A673 (cell line): ENCODE data around the gene HPN. TPM values are rescaled to one million over a fixed set of nuclear protein-coding genes. Genes with fewer than 3 reads are reported as not detected.

Experiments used
- BruUV-seq: library from RNA; stranded (reverse); fragments of 400-500 nt; replicated peaks from 2 replicates; lab custom pipeline; 2021; lab: Mats Ljungman, UMichigan
- CTCF ChIA-PET: fragments of 300-600 bp; sonication (Branson Sonifier 250); formaldehyde crosslinking; loops from one replicate; lab custom pipeline; 2022; ENCODE audit warnings: antibody characterized with exemption; lab: Charles Lee
- POLR2A ChIA-PET: fragments of 300-600 bp; sonication (Branson Sonifier 250); formaldehyde crosslinking; loops from one replicate; lab custom pipeline; 2022; ENCODE audit warnings: antibody characterized with exemption; ENCODE audit not compliant: low non-redundant PET; lab: Charles Lee
- DNase-seq: peaks from one replicate; pipeline ENCODE4 v3.0.0-alpha.2; 2015; ENCODE audit warnings: low spot score
- H3K27ac ChIP-seq: fragments of 200-600 bp; sonication (generic); 2 replicates; pipeline ENCODE4 v1.5.1; 2016; ENCODE audit warnings: mixed run types, low read depth, mild to moderate bottlenecking, mixed read lengths, antibody characterized with exemption, low read length; ENCODE audit not compliant: poor library complexity, severe bottlenecking
- H3K27me3 ChIP-seq: fragments of 200-600 bp; sonication (generic); replicated peaks from 2 replicates; pipeline ENCODE4 v1.6.1; 2017; ENCODE audit warnings: mixed run types, low read depth, mild to moderate bottlenecking, mixed read lengths, antibody characterized with exemption, low read length; ENCODE audit not compliant: insufficient read depth, poor library complexity
- H3K36me3 ChIP-seq: fragments of 200-600 bp; sonication (generic); 2 replicates; pipeline ENCODE4 v1.6.1; 2016; ENCODE audit warnings: mixed run types, mild to moderate bottlenecking, mixed read lengths, antibody characterized with exemption, low read length; ENCODE audit not compliant: insufficient read depth, poor library complexity, severe bottlenecking
- H3K4me1 ChIP-seq: fragments of 200-600 bp; sonication (generic); 2 replicates; pipeline ENCODE4 v1.6.1; 2017; ENCODE audit warnings: mixed run types, mild to moderate bottlenecking, mixed read lengths, antibody characterized with exemption, low read length; ENCODE audit not compliant: insufficient read depth, poor library complexity, severe bottlenecking
- H3K4me3 ChIP-seq: fragments of 200-600 bp; sonication (generic); 2 replicates; pipeline ENCODE4 v1.5.1; 2016; ENCODE audit warnings: low read depth, mixed run types, mild to moderate bottlenecking, mixed read lengths, low read length; ENCODE audit not compliant: poor library complexity, severe bottlenecking
- H3K9me3 ChIP-seq: fragments of 200-600 bp; sonication (generic); 2 replicates; pipeline ENCODE4 v1.6.1; 2016; ENCODE audit warnings: mixed run types, low read depth, mild to moderate bottlenecking, mixed read lengths, antibody characterized with exemption, low read length; ENCODE audit not compliant: poor library complexity, severe bottlenecking
- EZH2 ChIP-seq: fragments of 200-600 bp; sonication (generic); IDR thresholded peaks from 2 replicates; pipeline ENCODE4 v1.6.1; 2017; ENCODE audit warnings: borderline replicate concordance, low read depth, mild to moderate bottlenecking, mixed read lengths, antibody characterized with exemption, low read length; ENCODE audit not compliant: poor library complexity, severe bottlenecking
- intact Hi-C: fragments of 100-400 bp; cut with micrococcal nuclease; formaldehyde crosslinking; loops from one replicate; pipeline ENCODE4 v1.10.0; 2022; ENCODE audit not compliant: unreplicated experiment
- total RNA-seq: library from RNA; stranded (reverse); gene quantifications from 2 replicates; pipeline ENCODE4 v1.2.3, GENCODE V29; 2021
- TF ChIP-seq, protein P1 (sequence below): fragments of 300-800, 200-600 bp; sonication (generic); conservative IDR thresholded peaks from 2 replicates; pipeline ENCODE4 v1.5.1; 2017; ENCODE audit warnings: low read depth, mild to moderate bottlenecking, antibody characterized with exemption, low read length, moderate library complexity, mixed read lengths

The HPN gene
- total RNA-seq, 1 experiment from 2014 or later: not detected

DNA sequence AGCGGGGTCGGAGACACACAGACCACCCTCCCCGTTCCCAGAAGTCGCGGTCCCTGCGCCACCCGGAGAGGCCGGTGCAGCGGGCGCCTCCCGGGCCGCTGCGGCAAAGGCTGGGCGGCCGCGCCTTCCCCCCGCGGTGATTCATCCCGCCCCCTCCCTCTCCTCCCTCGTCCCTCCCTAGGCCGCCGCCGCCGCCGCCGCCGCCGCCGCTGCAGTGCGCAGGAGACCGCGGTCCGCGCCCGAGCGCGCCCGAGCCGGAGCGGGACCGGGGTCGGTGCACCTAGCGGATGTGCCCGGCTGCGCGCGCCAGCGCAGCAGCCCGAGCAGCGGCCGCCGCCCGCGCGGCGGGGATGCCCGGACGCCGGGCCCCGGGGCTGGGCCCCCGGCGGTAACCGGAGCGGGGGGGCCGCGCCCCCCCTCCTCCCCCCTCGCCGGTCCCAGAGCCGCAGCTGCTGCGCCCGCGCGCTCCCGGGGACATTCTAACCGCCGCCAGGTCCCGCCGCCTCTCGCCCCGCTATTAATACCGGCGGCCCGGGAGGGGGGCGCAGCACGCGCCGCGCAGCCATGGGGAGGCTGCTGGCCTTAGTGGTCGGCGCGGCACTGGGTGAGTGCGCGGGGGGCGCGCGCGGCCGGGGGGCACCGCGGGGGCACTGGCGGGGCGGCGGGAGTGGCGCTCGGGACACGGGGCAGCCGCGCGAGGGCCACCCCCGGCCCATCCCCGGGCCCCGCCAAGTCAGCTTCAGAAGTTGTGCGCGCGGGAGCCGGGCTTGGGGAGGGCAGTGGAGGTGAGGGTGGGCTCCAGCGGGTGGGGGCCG is 11.1 kb upstream of the HPN start, which contains the start of gene SCN1B:
Gene SCN1B, plus strand, starts transcription at position 214 of the 815 bp plus-strand sequence. Its CDS starts 351 bp downstream, at position 565.
- DNase-seq: peak; percentile 78
- intact Hi-C loops: no loop called here
- H3K27ac ChIP-seq: no peak within 1 kb of the TSS
- ChIA-PET CTCF (interaction anchor here (0.5 to 0.6 kb wide), 3 partner anchors 14 to 662 kb away, joined by 3 to 4 read pairs (median 3); no protein-coding TSS in a partner anchor), POLR2A (no interaction called here)
- H3K36me3 ChIP-seq: peaks cover 14% of the 10 kb centered on the region
- H3K4me1 ChIP-seq: no peaks in the 10 kb centered on the region
- H3K4me3 ChIP-seq: peak within 1 kb of the TSS; percentile 48
- BruUV-seq: no TSS peak
- H3K27me3 ChIP-seq: no peaks in the 10 kb centered on the region
- TF ChIP-seq, protein P1, sequence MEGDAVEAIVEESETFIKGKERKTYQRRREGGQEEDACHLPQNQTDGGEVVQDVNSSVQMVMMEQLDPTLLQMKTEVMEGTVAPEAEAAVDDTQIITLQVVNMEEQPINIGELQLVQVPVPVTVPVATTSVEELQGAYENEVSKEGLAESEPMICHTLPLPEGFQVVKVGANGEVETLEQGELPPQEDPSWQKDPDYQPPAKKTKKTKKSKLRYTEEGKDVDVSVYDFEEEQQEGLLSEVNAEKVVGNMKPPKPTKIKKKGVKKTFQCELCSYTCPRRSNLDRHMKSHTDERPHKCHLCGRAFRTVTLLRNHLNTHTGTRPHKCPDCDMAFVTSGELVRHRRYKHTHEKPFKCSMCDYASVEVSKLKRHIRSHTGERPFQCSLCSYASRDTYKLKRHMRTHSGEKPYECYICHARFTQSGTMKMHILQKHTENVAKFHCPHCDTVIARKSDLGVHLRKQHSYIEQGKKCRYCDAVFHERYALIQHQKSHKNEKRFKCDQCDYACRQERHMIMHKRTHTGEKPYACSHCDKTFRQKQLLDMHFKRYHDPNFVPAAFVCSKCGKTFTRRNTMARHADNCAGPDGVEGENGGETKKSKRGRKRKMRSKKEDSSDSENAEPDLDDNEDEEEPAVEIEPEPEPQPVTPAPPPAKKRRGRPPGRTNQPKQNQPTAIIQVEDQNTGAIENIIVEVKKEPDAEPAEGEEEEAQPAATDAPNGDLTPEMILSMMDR: no peak
- H3K9me3 ChIP-seq: no peaks in the 10 kb centered on the region

GRCh38 chr19:35031072-35031881 is 10.2 kb upstream of the HPN start:
- peak overlapping the region; percentile 48 for H3K4me3 ChIP-seq
- no peaks in the 10 kb centered on the region for H3K4me1 ChIP-seq
- H3K36me3 ChIP-seq: peaks cover 10% of the 10 kb centered on the region
- ChIA-PET CTCF (interaction anchor here (0.5 to 0.6 kb wide), 3 partner anchors 13 to 47 kb away, joined by 3 to 5 read pairs (median 3); no protein-coding TSS in a partner anchor), POLR2A (no interaction called here)
- peak; percentile 59 for DNase-seq
- no peaks in the 10 kb centered on the region for H3K27me3 ChIP-seq
- BruUV-seq: no TSS peak
- intact Hi-C loops: no loop called here
- H3K9me3 ChIP-seq: no peaks in the 10 kb centered on the region
- TF ChIP-seq EZH2: no peak
- TF ChIP-seq, protein P1: no peak
- H3K27ac ChIP-seq: no peak overlapping the region

DNA sequence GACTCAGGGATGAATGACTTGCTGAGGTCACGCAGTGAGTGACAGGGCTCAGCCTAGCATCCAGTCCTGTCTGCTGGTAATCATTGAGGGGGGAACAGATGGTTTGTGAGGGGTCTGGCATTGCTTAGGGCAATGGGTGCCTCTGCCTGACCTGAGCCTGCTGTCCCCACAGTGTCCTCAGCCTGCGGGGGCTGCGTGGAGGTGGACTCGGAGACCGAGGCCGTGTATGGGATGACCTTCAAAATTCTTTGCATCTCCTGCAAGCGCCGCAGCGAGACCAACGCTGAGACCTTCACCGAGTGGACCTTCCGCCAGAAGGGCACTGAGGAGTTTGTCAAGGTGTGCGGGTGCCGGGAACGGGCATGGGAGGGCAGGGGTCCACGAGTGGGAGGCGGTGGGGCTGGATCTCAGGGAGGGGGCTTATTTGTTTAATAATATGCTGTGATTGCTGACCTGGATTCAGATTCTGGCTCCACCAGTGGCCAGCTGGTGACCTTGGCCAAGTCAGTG is 9.1 kb upstream of the HPN start:
- Histone ChIP-seq H3K27me3 (no peaks in the 10 kb centered on the region), H3K9me3 (no peaks in the 10 kb centered on the region), H3K4me3 (no peak overlapping the region), H3K36me3 (peaks cover 3% of the 10 kb centered on the region), H3K4me1 (no peaks in the 10 kb centered on the region), H3K27ac (no peak overlapping the region)
- TF ChIP-seq EZH2: no peak
- TF ChIP-seq, protein P1: no peak
- no TSS peak for BruUV-seq
- intact Hi-C loops: no loop called here
- ChIA-PET POLR2A (no interaction called here), CTCF (no interaction called here)
- no peak for DNase-seq
